ENCODE measurements around the gene GBP7. TPM values are rescaled to one million over a fixed set of nuclear protein-coding genes. Genes with fewer than 3 reads are reported as not detected.

Gene GBP7
- polyA plus RNA-seq, 1 donor from 2014 or later: not detected

- H3K27me3 Mint-ChIP-seq: no peaks in the 10 kb centered on the region
- H3K9me3 Mint-ChIP-seq: no peaks in the 10 kb centered on the region
- H3K4me3 Mint-ChIP-seq: peak overlapping the region in 2 of 4 donors; percentile 39 to 48
- H3K36me3 Mint-ChIP-seq: peaks cover 7% of the 10 kb centered on the region
- peaks cover 12 to 36% (median 33%) of the 10 kb centered on the region in 3 donors for H3K4me1 Mint-ChIP-seq
- peak overlapping the region; percentile 2 to 51 (median 4) for H3K27ac Mint-ChIP-seq
Observed at GRCh38 chr1:89195476-89195875, 19.7 kb upstream of the GBP7 start.

GRCh38 chr1:89191314-89191713 lies 15.5 kb upstream of the GBP7 start:
- H3K4me1 Mint-ChIP-seq: peaks cover 1 to 12% (median 11%) of the 10 kb centered on the region in 3 donors
- no peaks in the 10 kb centered on the region for H3K27me3 Mint-ChIP-seq
- H3K36me3 Mint-ChIP-seq: peaks cover 5% of the 10 kb centered on the region
- no peak overlapping the region for H3K27ac Mint-ChIP-seq
- H3K4me3 Mint-ChIP-seq: no peak overlapping the region
- H3K9me3 Mint-ChIP-seq: no peaks in the 10 kb centered on the region

- Mint-ChIP-seq H3K36me3 (peaks cover 3% of the 10 kb centered on the region), H3K4me1 (peaks cover 0 to 4% (median 3%) of the 10 kb centered on the region in 3 donors), H3K27me3 (no peaks in the 10 kb centered on the region), H3K4me3 (no peak overlapping the region), H3K9me3 (no peaks in the 10 kb centered on the region), H3K27ac (no peak overlapping the region)
Observed at GRCh38 chr1:89190017-89190416, 14.2 kb upstream of the GBP7 start.

GRCh38 chr1:89179343-89179742 lies 3.5 kb upstream of the GBP7 start:
- Mint-ChIP-seq H3K36me3 (peaks cover 20% of the 10 kb centered on the region), H3K27me3 (no peaks in the 10 kb centered on the region), H3K27ac (no peak overlapping the region), H3K9me3 (peaks cover under 1 to 4% (median 2%) of the 10 kb centered on the region in 3 donors), H3K4me1 (peaks cover 0 to 1% (median 0%) of the 10 kb centered on the region in 3 donors), H3K4me3 (no peak overlapping the region)

- H3K9me3 Mint-ChIP-seq: peaks cover 0 to 3% (median 0%) of the 10 kb centered on the region in 3 donors
- peaks cover 5% of the 10 kb centered on the region for H3K36me3 Mint-ChIP-seq
- H3K4me3 Mint-ChIP-seq: no peak overlapping the region
- H3K4me1 Mint-ChIP-seq: peaks cover 0 to 5% (median 1%) of the 10 kb centered on the region in 3 donors
- no peaks in the 10 kb centered on the region for H3K27me3 Mint-ChIP-seq
- no peak overlapping the region for H3K27ac Mint-ChIP-seq
Observed at GRCh38 chr1:89176971-89177370, 1.2 kb upstream of the GBP7 start.

GRCh38 chr1:89174491-89174890 lies 1.3 kb downstream of the GBP7 start:
- Mint-ChIP-seq H3K4me3 (no peak overlapping the region), H3K36me3 (no peaks in the 10 kb centered on the region), H3K27ac (no peak overlapping the region)

GRCh38 chr1:89172468-89173143 lies 3.2 kb downstream of the GBP7 start:
- peaks cover 0 to 3% (median 0%) of the 10 kb centered on the region in 3 donors for H3K9me3 Mint-ChIP-seq
- no peak overlapping the region for H3K27ac Mint-ChIP-seq
- H3K4me3 Mint-ChIP-seq: no peak overlapping the region
- no peaks in the 10 kb centered on the region for H3K27me3 Mint-ChIP-seq
- H3K4me1 Mint-ChIP-seq: peaks cover 7 to 9% (median 8%) of the 10 kb centered on the region in 3 donors
- H3K36me3 Mint-ChIP-seq: no peaks in the 10 kb centered on the region

More at GRCh38 chr1:89174491-89174890, 1.3 kb downstream of the GBP7 start:
- H3K9me3 Mint-ChIP-seq: peaks cover 0 to 3% (median 0%) of the 10 kb centered on the region in 3 donors
- H3K4me1 Mint-ChIP-seq: peaks cover 7 to 9% (median 8%) of the 10 kb centered on the region in 3 donors
- H3K27me3 Mint-ChIP-seq: no peaks in the 10 kb centered on the region

GRCh38 chr1:89171067-89171438 lies 4.8 kb downstream of the GBP7 start:
- Mint-ChIP-seq H3K27me3 (no peaks in the 10 kb centered on the region), H3K9me3 (peaks cover 0 to 3% (median 0%) of the 10 kb centered on the region in 3 donors), H3K4me1 (peaks cover 8 to 12% (median 12%) of the 10 kb centered on the region in 3 donors), H3K36me3 (no peaks in the 10 kb centered on the region), H3K27ac (no peak overlapping the region), H3K4me3 (peak overlapping the region in 1 of 4 donors; percentile 76)

- no peaks in the 10 kb centered on the region for H3K36me3 Mint-ChIP-seq
- H3K27ac Mint-ChIP-seq: no peak overlapping the region
- H3K27me3 Mint-ChIP-seq: no peaks in the 10 kb centered on the region
- H3K4me3 Mint-ChIP-seq: peak overlapping the region in 1 of 4 donors; percentile 76
- peaks cover 0 to 3% (median 0%) of the 10 kb centered on the region in 3 donors for H3K9me3 Mint-ChIP-seq
- peaks cover 8 to 12% (median 12%) of the 10 kb centered on the region in 3 donors for H3K4me1 Mint-ChIP-seq
Observed at GRCh38 chr1:89170170-89171066, 5.4 kb downstream of the GBP7 start.

- Mint-ChIP-seq H3K27me3 (peaks cover 2% of the 10 kb centered on the region), H3K9me3 (peaks cover 0 to 3% (median 0%) of the 10 kb centered on the region in 3 donors), H3K4me1 (peaks cover 8 to 12% (median 12%) of the 10 kb centered on the region in 3 donors), H3K36me3 (no peaks in the 10 kb centered on the region), H3K4me3 (no peak overlapping the region), H3K27ac (no peak overlapping the region)
Observed at GRCh38 chr1:89169166-89169565, 6.6 kb downstream of the GBP7 start.

GRCh38 chr1:89167590-89168230 lies 8.1 kb downstream of the GBP7 start:
- peaks cover 8 to 12% (median 12%) of the 10 kb centered on the region in 3 donors for H3K4me1 Mint-ChIP-seq
- no peaks in the 10 kb centered on the region for H3K36me3 Mint-ChIP-seq
- no peak overlapping the region for H3K4me3 Mint-ChIP-seq
- peaks cover 2% of the 10 kb centered on the region for H3K27me3 Mint-ChIP-seq
- no peak overlapping the region for H3K27ac Mint-ChIP-seq
- H3K9me3 Mint-ChIP-seq: no peaks in the 10 kb centered on the region

- no peak overlapping the region for H3K27ac Mint-ChIP-seq
Observed at GRCh38 chr1:89166705-89167104, 9.1 kb downstream of the GBP7 start.

GRCh38 chr1:89165811-89166210 lies 10.0 kb downstream of the GBP7 start:
- H3K27ac Mint-ChIP-seq: no peak overlapping the region
- H3K9me3 Mint-ChIP-seq: peaks cover 0 to 3% (median 2%) of the 10 kb centered on the region in 3 donors
- no peak overlapping the region for H3K4me3 Mint-ChIP-seq

More at GRCh38 chr1:89166705-89167104, 9.1 kb downstream of the GBP7 start:
- no peaks in the 10 kb centered on the region for H3K9me3 Mint-ChIP-seq
- peaks cover 3 to 14% (median 12%) of the 10 kb centered on the region in 3 donors for H3K4me1 Mint-ChIP-seq
- no peak overlapping the region for H3K4me3 Mint-ChIP-seq
- peaks cover 2% of the 10 kb centered on the region for H3K27me3 Mint-ChIP-seq
- no peaks in the 10 kb centered on the region for H3K36me3 Mint-ChIP-seq

GRCh38 chr1:89151047-89151446 lies 24.8 kb downstream of the GBP7 start:
- Mint-ChIP-seq H3K4me3 (no peak overlapping the region), H3K27me3 (peaks cover 7% of the 10 kb centered on the region), H3K36me3 (peaks cover 3% of the 10 kb centered on the region), H3K4me1 (peaks cover 0 to 4% (median 1%) of the 10 kb centered on the region in 3 donors), H3K27ac (no peak overlapping the region), H3K9me3 (peaks cover under 1 to 3% (median 1%) of the 10 kb centered on the region in 3 donors)

More at GRCh38 chr1:89165811-89166210, 10.0 kb downstream of the GBP7 start:
- Mint-ChIP-seq H3K36me3 (no peaks in the 10 kb centered on the region), H3K4me1 (peaks cover under 1 to 9% (median 6%) of the 10 kb centered on the region in 3 donors), H3K27me3 (peaks cover 2% of the 10 kb centered on the region)

All from IgD-negative memory B cell (primary cell).